ENCODE results near the gene PITPNB.

DNA sequence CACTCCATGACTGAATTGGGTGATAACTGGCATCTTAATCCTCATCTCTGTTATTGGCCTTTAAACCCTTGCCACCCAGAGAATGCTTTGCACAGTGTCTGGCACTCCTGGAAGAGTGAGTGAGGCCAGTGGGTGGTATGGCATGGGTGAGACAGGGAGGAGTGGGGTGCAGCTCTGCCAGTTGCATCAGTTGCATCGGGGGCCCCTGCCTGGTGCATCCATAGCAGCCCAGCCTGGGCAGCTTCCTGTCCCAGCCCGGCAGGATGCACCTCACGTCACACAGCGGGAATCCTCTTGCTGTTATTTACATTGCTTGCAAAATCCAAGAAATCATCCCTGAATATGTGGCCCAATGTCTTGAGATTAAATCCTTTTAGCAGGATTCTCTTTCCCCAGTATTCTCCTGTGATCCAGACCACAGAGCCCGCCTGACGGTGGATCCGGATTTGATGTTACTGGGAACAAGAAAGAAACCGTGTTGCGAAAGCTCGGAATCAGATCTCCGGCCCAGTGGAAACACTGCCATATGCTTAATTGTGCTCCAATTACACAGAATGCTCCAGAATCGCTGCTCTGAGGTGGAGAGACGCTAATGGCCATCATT, 79.9 kb downstream of the PITPNB start:
- TF ChIP-seq JUNB (IDR thresholded peaks at IDR 0.05; ENCODE audit: unreplicated experiment) (no peak), POLR2AphosphoS5 (IDR thresholded peaks at IDR 0.05; ENCODE audit: low read depth) (no peak), ZNF331 (CRISPR knock-in tag; IDR thresholded peaks at IDR 0.05; ENCODE audit: low read depth) (no peak), EZH2 (IDR thresholded peaks at IDR 0.05; ENCODE audit: low read depth, unreplicated experiment) (no peak), EZH2phosphoT487 (IDR thresholded peaks at IDR 0.05; ENCODE audit: unreplicated experiment) (no peak), CREB1 (CRISPR knock-in tag; IDR thresholded peaks at IDR 0.05; ENCODE audit: low read depth) (no peak), NANOG (IDR thresholded peaks at IDR 0.05; ENCODE audit: borderline replicate concordance) (no peak), ZNF114 (CRISPR knock-in tag; IDR thresholded peaks at IDR 0.05) (no peak)
- TF ChIP-seq, protein P1, sequence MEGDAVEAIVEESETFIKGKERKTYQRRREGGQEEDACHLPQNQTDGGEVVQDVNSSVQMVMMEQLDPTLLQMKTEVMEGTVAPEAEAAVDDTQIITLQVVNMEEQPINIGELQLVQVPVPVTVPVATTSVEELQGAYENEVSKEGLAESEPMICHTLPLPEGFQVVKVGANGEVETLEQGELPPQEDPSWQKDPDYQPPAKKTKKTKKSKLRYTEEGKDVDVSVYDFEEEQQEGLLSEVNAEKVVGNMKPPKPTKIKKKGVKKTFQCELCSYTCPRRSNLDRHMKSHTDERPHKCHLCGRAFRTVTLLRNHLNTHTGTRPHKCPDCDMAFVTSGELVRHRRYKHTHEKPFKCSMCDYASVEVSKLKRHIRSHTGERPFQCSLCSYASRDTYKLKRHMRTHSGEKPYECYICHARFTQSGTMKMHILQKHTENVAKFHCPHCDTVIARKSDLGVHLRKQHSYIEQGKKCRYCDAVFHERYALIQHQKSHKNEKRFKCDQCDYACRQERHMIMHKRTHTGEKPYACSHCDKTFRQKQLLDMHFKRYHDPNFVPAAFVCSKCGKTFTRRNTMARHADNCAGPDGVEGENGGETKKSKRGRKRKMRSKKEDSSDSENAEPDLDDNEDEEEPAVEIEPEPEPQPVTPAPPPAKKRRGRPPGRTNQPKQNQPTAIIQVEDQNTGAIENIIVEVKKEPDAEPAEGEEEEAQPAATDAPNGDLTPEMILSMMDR (conservative IDR thresholded peaks at IDR 0.05; ENCODE audit: low read depth in 2 of 2), result no peak
- TF ChIP-seq, protein P2, sequence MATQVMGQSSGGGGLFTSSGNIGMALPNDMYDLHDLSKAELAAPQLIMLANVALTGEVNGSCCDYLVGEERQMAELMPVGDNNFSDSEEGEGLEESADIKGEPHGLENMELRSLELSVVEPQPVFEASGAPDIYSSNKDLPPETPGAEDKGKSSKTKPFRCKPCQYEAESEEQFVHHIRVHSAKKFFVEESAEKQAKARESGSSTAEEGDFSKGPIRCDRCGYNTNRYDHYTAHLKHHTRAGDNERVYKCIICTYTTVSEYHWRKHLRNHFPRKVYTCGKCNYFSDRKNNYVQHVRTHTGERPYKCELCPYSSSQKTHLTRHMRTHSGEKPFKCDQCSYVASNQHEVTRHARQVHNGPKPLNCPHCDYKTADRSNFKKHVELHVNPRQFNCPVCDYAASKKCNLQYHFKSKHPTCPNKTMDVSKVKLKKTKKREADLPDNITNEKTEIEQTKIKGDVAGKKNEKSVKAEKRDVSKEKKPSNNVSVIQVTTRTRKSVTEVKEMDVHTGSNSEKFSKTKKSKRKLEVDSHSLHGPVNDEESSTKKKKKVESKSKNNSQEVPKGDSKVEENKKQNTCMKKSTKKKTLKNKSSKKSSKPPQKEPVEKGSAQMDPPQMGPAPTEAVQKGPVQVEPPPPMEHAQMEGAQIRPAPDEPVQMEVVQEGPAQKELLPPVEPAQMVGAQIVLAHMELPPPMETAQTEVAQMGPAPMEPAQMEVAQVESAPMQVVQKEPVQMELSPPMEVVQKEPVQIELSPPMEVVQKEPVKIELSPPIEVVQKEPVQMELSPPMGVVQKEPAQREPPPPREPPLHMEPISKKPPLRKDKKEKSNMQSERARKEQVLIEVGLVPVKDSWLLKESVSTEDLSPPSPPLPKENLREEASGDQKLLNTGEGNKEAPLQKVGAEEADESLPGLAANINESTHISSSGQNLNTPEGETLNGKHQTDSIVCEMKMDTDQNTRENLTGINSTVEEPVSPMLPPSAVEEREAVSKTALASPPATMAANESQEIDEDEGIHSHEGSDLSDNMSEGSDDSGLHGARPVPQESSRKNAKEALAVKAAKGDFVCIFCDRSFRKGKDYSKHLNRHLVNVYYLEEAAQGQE (IDR thresholded peaks at IDR 0.05; ENCODE audit: unreplicated experiment), result no peak
- TF ChIP-seq, protein P3, sequence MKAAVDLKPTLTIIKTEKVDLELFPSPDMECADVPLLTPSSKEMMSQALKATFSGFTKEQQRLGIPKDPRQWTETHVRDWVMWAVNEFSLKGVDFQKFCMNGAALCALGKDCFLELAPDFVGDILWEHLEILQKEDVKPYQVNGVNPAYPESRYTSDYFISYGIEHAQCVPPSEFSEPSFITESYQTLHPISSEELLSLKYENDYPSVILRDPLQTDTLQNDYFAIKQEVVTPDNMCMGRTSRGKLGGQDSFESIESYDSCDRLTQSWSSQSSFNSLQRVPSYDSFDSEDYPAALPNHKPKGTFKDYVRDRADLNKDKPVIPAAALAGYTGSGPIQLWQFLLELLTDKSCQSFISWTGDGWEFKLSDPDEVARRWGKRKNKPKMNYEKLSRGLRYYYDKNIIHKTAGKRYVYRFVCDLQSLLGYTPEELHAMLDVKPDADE (IDR thresholded peaks at IDR 0.05), result no peak
- TF ChIP-seq, protein P4, sequence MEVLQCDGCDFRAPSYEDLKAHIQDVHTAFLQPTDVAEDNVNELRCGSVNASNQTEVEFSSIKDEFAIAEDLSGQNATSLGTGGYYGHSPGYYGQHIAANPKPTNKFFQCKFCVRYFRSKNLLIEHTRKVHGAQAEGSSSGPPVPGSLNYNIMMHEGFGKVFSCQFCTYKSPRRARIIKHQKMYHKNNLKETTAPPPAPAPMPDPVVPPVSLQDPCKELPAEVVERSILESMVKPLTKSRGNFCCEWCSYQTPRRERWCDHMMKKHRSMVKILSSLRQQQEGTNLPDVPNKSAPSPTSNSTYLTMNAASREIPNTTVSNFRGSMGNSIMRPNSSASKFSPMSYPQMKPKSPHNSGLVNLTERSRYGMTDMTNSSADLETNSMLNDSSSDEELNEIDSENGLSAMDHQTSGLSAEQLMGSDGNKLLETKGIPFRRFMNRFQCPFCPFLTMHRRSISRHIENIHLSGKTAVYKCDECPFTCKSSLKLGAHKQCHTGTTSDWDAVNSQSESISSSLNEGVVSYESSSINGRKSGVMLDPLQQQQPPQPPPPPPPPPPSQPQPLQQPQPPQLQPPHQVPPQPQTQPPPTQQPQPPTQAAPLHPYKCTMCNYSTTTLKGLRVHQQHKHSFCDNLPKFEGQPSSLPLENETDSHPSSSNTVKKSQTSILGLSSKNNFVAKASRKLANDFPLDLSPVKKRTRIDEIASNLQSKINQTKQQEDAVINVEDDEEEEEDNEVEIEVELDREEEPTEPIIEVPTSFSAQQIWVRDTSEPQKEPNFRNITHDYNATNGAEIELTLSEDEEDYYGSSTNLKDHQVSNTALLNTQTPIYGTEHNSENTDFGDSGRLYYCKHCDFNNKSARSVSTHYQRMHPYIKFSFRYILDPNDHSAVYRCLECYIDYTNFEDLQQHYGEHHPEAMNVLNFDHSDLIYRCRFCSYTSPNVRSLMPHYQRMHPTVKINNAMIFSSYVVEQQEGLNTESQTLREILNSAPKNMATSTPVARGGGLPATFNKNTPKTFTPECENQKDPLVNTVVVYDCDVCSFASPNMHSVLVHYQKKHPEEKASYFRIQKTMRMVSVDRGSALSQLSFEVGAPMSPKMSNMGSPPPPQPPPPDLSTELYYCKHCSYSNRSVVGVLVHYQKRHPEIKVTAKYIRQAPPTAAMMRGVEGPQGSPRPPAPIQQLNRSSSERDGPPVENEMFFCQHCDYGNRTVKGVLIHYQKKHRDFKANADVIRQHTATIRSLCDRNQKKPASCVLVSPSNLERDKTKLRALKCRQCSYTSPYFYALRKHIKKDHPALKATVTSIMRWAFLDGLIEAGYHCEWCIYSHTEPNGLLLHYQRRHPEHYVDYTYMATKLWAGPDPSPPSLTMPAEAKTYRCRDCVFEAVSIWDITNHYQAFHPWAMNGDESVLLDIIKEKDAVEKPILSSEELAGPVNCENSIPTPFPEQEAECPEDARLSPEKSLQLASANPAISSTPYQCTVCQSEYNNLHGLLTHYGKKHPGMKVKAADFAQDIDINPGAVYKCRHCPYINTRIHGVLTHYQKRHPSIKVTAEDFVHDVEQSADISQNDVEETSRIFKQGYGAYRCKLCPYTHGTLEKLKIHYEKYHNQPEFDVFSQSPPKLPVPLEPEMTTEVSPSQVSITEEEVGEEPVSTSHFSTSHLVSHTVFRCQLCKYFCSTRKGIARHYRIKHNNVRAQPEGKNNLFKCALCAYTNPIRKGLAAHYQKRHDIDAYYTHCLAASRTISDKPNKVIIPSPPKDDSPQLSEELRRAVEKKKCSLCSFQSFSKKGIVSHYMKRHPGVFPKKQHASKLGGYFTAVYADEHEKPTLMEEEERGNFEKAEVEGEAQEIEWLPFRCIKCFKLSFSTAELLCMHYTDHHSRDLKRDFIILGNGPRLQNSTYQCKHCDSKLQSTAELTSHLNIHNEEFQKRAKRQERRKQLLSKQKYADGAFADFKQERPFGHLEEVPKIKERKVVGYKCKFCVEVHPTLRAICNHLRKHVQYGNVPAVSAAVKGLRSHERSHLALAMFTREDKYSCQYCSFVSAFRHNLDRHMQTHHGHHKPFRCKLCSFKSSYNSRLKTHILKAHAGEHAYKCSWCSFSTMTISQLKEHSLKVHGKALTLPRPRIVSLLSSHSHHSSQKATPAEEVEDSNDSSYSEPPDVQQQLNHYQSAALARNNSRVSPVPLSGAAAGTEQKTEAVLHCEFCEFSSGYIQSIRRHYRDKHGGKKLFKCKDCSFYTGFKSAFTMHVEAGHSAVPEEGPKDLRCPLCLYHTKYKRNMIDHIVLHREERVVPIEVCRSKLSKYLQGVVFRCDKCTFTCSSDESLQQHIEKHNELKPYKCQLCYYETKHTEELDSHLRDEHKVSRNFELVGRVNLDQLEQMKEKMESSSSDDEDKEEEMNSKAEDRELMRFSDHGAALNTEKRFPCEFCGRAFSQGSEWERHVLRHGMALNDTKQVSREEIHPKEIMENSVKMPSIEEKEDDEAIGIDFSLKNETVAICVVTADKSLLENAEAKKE (CRISPR knock-in tag; IDR thresholded peaks at IDR 0.05), result no peak
